Mammary epithelial cell (primary cell): ENCODE data around the gene NEO1.

Source experiments
- EZH2 ChIP-seq: IDR thresholded peaks from 2 replicates; pipeline ENCODE4 v1.6.1; 2012; ENCODE audit warnings: low read length, inconsistent platforms, borderline replicate concordance
- TF ChIP-seq, protein P1 (sequence below), 2 donors: IDR thresholded peaks in 1 of 2; conservative IDR thresholded peaks in 1 of 2; 2 replicates each; pipeline ENCODE4 v1.5.1; 2011 to 2012; ENCODE audit warnings: inconsistent platforms in 2 of 2, low read length in 2 of 2, mild to moderate bottlenecking in 2 of 2, control low read depth in 1 of 2, low read depth in 1 of 2; ENCODE audit not compliant: insufficient read depth in 1 of 2; ENCODE audit errors: extremely low read depth in 1 of 2

DNA sequence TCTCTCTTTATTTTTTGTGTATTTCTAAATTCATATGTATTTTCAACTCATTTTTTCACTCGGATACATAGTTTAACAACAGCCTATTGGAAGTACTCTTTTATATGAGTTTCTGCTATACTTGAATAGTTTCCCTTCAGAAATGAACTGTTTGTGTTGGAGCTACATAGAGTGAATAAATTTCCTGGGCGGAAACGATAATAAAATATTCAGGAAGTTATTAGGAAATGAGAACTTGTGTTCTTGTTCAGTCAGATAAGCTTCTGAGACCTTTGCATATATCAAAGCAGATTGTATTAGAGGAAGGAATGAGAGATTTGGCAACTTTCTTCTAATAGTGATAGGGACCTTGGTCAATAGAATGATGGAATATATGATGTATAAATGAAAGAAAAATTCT is 27.3 kb downstream of the NEO1 start:
- TF ChIP-seq, protein P1, sequence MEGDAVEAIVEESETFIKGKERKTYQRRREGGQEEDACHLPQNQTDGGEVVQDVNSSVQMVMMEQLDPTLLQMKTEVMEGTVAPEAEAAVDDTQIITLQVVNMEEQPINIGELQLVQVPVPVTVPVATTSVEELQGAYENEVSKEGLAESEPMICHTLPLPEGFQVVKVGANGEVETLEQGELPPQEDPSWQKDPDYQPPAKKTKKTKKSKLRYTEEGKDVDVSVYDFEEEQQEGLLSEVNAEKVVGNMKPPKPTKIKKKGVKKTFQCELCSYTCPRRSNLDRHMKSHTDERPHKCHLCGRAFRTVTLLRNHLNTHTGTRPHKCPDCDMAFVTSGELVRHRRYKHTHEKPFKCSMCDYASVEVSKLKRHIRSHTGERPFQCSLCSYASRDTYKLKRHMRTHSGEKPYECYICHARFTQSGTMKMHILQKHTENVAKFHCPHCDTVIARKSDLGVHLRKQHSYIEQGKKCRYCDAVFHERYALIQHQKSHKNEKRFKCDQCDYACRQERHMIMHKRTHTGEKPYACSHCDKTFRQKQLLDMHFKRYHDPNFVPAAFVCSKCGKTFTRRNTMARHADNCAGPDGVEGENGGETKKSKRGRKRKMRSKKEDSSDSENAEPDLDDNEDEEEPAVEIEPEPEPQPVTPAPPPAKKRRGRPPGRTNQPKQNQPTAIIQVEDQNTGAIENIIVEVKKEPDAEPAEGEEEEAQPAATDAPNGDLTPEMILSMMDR (conservative IDR thresholded peaks at IDR 0.05 in 1 of 2, IDR thresholded peaks at IDR 0.05 in 1 of 2; ENCODE audit: extremely low read depth in 1 of 2, insufficient read depth in 1 of 2, low read depth in 1 of 2, low read length in 2 of 2), result no peak
- TF ChIP-seq EZH2, result no peak
